PC-9 (cell line): ENCODE measurements around the gene NADK2. TPM values are rescaled to one million over a fixed set of nuclear protein-coding genes. Genes with fewer than 3 reads are reported as not detected.
A peak's percentile ranks its signal among the peaks of the same experiment; 100 is the strongest.

Source experiments
- BruUV-seq: library from RNA; stranded (reverse); fragments of 400-500 nt; replicated peaks from 2 replicates; lab custom pipeline; 2021; lab: Mats Ljungman, UMichigan
- CTCF ChIA-PET: fragments of 300-600 bp; sonication (Branson Sonifier 250); formaldehyde crosslinking; loops from one replicate; lab custom pipeline; 2022; ENCODE audit warnings: antibody characterized with exemption; lab: Charles Lee
- POLR2A ChIA-PET: fragments of 300-600 bp; sonication (Branson Sonifier 250); formaldehyde crosslinking; loops from one replicate; lab custom pipeline; 2022; ENCODE audit warnings: antibody characterized with exemption; ENCODE audit not compliant: unreplicated experiment; lab: Charles Lee
- DNase-seq, 2 experiments: peaks; one replicate each; pipeline versions ENCODE4 v3.0.0 to v3.0.0-alpha.2; 2015 to 2022; ENCODE audit warnings: mixed read lengths in 1 of 2
- H2AFZ ChIP-seq: fragments of 200-600 bp; sonication (generic); 2 replicates; pipeline ENCODE4 v1.8.1; 2017; ENCODE audit warnings: antibody characterized with exemption
- H3F3A ChIP-seq: fragments of 200-600 bp; sonication (generic); 2 replicates; pipeline ENCODE4 v1.8.1; 2017; ENCODE audit warnings: antibody characterized with exemption, mild to moderate bottlenecking, low read depth; ENCODE audit not compliant: insufficient read depth
- H3K27ac ChIP-seq: fragments of 200-600 bp; sonication (generic); 2 replicates; pipeline ENCODE4 v1.6.1; 2016; ENCODE audit warnings: mixed run types
- H3K27me3 ChIP-seq: fragments of 200-600 bp; sonication (generic); 2 replicates; pipeline ENCODE4 v1.6.1; 2016; ENCODE audit warnings: low read depth, mixed run types; ENCODE audit not compliant: insufficient read depth
- H3K36me3 ChIP-seq: fragments of 200-600 bp; sonication (generic); 2 replicates; pipeline ENCODE4 v1.6.1; 2016; ENCODE audit warnings: low read depth, mixed run types
- H3K4me1 ChIP-seq: fragments of 200-600 bp; sonication (generic); replicated peaks from 2 replicates; pipeline ENCODE4 v1.6.1; 2016; ENCODE audit warnings: mixed run types; ENCODE audit not compliant: insufficient read depth
- H3K4me2 ChIP-seq: fragments of 200-600 bp; sonication (generic); 2 replicates; pipeline ENCODE4 v1.6.1; 2017; ENCODE audit warnings: mixed run types
- H3K4me3 ChIP-seq: fragments of 200-600 bp; sonication (generic); 2 replicates; pipeline ENCODE4 v1.6.1; 2016; ENCODE audit warnings: mixed run types
- H3K79me2 ChIP-seq: fragments of 200-600 bp; sonication (generic); 2 replicates; pipeline ENCODE4 v1.6.1; 2017; ENCODE audit warnings: low read depth, mixed run types
- H3K9me2 ChIP-seq: fragments of 200-600 bp; sonication (generic); 2 replicates; pipeline ENCODE4 v1.8.1; 2017; ENCODE audit warnings: mild to moderate bottlenecking; ENCODE audit not compliant: insufficient read depth
- H3K9me3 ChIP-seq: fragments of 200-600 bp; sonication (generic); 2 replicates; pipeline ENCODE4 v1.8.1; 2016; ENCODE audit warnings: low read depth; ENCODE audit not compliant: insufficient read depth
- H4K20me1 ChIP-seq: fragments of 200-600 bp; sonication (generic); 2 replicates; pipeline ENCODE4 v1.8.1; 2017; ENCODE audit not compliant: insufficient read depth
- EZH2 ChIP-seq: fragments of 200-600 bp; sonication (generic); IDR thresholded peaks from 2 replicates; pipeline ENCODE4 v1.8.0; 2017; ENCODE audit warnings: antibody characterized with exemption, low read depth
- intact Hi-C: fragments of 100-400 bp; cut with micrococcal nuclease; formaldehyde crosslinking; loops from one replicate; pipeline ENCODE4 v1.10.0; 2022; ENCODE audit not compliant: unreplicated experiment
- total RNA-seq: library from RNA; stranded (reverse); gene quantifications from 2 replicates; pipeline ENCODE4 v1.2.3, GENCODE V29; 2021
- TF ChIP-seq, protein P1 (sequence below): fragments of 200-600 bp; sonication (generic); conservative IDR thresholded peaks from 2 replicates; pipeline ENCODE4 v1.6.1; 2017; ENCODE audit warnings: mixed run types, antibody characterized with exemption, mild to moderate bottlenecking, moderate library complexity

The NADK2 gene
- total RNA-seq, 1 experiment from 2014 or later, result 43.7 TPM

DNA sequence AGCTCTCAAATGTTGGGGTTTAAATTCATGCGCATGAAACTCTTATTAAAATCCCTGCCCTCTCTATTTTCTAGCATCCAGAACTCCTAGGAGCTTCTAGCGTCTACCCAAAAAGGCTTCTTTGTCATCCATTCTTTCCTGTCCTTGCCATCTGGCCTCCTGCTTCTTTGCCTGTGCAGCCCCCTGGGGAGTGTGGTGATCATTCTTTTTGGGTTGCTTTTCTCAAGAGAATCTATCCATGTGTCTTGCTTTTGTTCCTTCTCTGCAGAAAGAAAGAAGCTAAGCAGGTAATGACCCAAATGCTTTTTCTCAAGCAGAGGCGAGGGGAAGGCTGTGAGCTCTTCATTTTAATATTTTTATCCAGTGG, 63.2 kb downstream of the NADK2 start:
- TF ChIP-seq, protein P1, sequence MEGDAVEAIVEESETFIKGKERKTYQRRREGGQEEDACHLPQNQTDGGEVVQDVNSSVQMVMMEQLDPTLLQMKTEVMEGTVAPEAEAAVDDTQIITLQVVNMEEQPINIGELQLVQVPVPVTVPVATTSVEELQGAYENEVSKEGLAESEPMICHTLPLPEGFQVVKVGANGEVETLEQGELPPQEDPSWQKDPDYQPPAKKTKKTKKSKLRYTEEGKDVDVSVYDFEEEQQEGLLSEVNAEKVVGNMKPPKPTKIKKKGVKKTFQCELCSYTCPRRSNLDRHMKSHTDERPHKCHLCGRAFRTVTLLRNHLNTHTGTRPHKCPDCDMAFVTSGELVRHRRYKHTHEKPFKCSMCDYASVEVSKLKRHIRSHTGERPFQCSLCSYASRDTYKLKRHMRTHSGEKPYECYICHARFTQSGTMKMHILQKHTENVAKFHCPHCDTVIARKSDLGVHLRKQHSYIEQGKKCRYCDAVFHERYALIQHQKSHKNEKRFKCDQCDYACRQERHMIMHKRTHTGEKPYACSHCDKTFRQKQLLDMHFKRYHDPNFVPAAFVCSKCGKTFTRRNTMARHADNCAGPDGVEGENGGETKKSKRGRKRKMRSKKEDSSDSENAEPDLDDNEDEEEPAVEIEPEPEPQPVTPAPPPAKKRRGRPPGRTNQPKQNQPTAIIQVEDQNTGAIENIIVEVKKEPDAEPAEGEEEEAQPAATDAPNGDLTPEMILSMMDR, result no peak
- TF ChIP-seq EZH2, result no peak
- Histone ChIP-seq H3K4me2 (no peak overlapping the region), H3K9me2 (no peaks in the 10 kb centered on the region), H3K27me3 (no peaks in the 10 kb centered on the region), H3K27ac (no peak overlapping the region), H4K20me1 (no peaks in the 10 kb centered on the region), H3K9me3 (no peaks in the 10 kb centered on the region), H3K4me1 (no peaks in the 10 kb centered on the region), H3K79me2 (no peaks in the 10 kb centered on the region), H3K4me3 (no peak overlapping the region), H2AFZ (no peak overlapping the region), H3K36me3 (peaks cover 55% of the 10 kb centered on the region), H3F3A (peaks cover 7% of the 10 kb centered on the region; the same call in 1 of the 2 replicates)
- intact Hi-C loops, result loop anchor here (1.0 to 5.0 kb wide), 5 partner anchors 62 to 514 kb away; partner anchors contain the start of gene NADK2
- BruUV-seq, result no TSS peak
- POLR2A ChIA-PET, result no interaction called here
- DNase-seq, result no peak
- CTCF ChIA-PET, result interaction anchor here (0.6 to 1.7 kb wide), 8 partner anchors 12 to 123 kb away, joined by 3 to 8 read pairs (median 4); partner anchors contain the start of genes NADK2 and RANBP3L

DNA sequence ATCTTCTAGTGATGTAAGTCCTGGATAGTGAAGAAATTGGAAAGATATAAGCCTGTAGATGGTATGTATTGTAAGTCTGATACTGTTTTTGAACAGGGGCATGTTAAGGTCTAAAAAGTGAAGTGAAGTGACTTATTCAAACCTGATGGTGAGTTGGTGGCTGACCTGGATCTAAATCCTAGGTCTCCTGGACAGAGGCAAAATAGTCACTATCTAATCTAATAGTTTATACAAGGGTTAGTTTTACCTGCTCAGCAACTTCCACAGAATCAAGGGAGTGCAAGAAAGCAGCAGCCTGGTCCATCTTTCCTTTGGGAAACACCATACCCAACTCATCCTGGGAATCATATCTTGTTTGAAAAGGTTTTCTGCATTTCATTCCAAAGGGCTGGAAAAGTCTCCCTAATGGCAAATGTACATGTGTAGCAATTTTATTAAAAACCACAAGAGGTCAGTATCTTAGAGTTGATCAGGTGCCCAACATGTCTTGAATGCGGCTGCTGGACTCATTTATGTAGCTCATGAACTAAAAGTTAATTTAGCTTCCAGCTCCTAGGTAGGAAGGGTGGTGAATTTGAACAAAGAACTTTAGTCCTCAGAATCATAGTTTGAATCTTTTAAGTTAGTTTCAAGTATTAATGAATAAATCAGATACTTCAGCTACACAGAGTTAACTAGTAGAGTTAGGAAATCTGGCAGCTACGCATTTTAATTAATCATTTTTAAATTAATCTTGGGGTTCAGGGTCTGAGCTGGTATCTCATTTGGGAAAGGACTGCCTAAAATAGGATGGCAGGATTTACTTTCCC, 63.8 kb downstream of the NADK2 start:
- Histone ChIP-seq H3K27ac (no peak overlapping the region), H3F3A (peaks cover 7% of the 10 kb centered on the region; the same call in 1 of the 2 replicates), H2AFZ (no peak overlapping the region), H3K4me1 (no peaks in the 10 kb centered on the region), H3K4me3 (no peak overlapping the region), H3K79me2 (no peaks in the 10 kb centered on the region), H3K4me2 (no peak overlapping the region), H3K36me3 (peaks cover 61% of the 10 kb centered on the region), H4K20me1 (no peaks in the 10 kb centered on the region), H3K9me3 (no peaks in the 10 kb centered on the region), H3K27me3 (no peaks in the 10 kb centered on the region), H3K9me2 (no peaks in the 10 kb centered on the region)
- BruUV-seq, result no TSS peak
- DNase-seq, result peak in 1 of 2 experiments; percentile 11
- intact Hi-C loops, result loop anchor here (1.0 to 5.0 kb wide), 5 partner anchors 63 to 514 kb away; partner anchors contain the start of gene NADK2
- no peak for TF ChIP-seq EZH2
- TF ChIP-seq, protein P1, result peak; percentile 83
- ChIA-PET POLR2A (no interaction called here), CTCF (interaction anchor here (0.6 to 1.7 kb wide), 9 partner anchors 11 to 128 kb away, joined by 3 to 8 read pairs (median 4); partner anchors contain the start of genes NADK2 and RANBP3L)

DNA sequence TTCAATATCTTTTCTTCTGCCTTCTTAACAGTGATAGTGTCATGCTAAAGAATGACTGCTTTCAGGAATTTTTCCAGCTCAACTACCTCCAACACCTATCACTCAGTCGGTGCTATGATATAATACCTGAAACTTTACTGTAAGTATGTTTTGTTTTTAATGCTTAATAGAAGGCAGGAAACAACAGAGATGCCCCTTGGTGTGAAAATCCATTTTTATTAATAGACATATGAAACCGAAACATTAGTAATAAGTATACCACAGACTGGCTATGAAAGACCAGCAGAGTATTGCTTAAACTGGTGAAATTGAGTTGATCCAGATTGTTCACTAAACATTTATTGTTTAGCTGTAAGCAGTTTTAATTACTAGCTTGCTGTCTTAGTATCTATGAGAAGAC, 64.6 kb downstream of the NADK2 start:
- Histone ChIP-seq H4K20me1 (no peaks in the 10 kb centered on the region), H3K9me2 (no peaks in the 10 kb centered on the region), H3K9me3 (no peaks in the 10 kb centered on the region), H3F3A (peaks cover 7% of the 10 kb centered on the region; the same call in 1 of the 2 replicates), H3K36me3 (peaks cover 69% of the 10 kb centered on the region), H3K4me2 (no peak overlapping the region), H2AFZ (no peak overlapping the region), H3K4me3 (no peak overlapping the region), H3K27ac (no peak overlapping the region), H3K79me2 (no peaks in the 10 kb centered on the region), H3K4me1 (no peaks in the 10 kb centered on the region), H3K27me3 (no peaks in the 10 kb centered on the region)
- intact Hi-C loops, result loop anchor here (5.0 kb wide), 2 partner anchors 220 to 515 kb away; no protein-coding TSS in a partner anchor
- BruUV-seq, result no TSS peak
- no peak for TF ChIP-seq EZH2
- TF ChIP-seq, protein P1, result no peak
- POLR2A ChIA-PET, result no interaction called here
- CTCF ChIA-PET, result interaction anchor here (0.5 to 1.7 kb wide), 7 partner anchors 8 to 869 kb away, joined by 3 to 8 read pairs (median 3); partner anchors contain the start of gene NADK2
- no peak for DNase-seq
